ENCODE results near the gene ARL10. TPM values are rescaled to one million over a fixed set of nuclear protein-coding genes. Genes with fewer than 3 reads are reported as not detected.

ARL10 gene
- total RNA-seq, 1 experiment from 2014 or later = 9.6 TPM

DNA sequence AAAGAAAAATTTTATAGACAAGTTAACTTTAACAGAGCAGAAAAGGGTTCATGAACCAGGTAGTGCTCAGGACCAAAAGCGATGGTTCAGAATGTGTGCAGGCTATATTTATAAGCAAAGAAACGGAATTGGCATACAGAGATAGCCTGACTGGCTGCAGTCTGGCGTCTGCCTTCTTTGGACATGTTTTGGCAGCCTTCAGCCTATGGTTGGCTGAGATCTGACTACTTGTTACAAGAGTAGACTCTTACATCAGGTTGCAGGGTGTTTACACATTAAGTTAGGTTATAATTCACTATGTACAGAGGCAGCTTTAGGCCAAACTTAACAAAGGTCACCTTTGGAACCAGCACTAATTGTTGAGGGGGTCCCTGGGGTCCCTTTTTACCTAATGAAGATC is 16.1 kb downstream of the ARL10 start:
- H3K9me3 ChIP-seq (ENCODE audit: control insufficient read depth, low read depth, low read length) = no peaks in the 10 kb centered on the region
- no peak overlapping the region for H2BK5ac ChIP-seq (ENCODE audit: insufficient read length, low read length)
- TF ChIP-seq, protein P1, sequence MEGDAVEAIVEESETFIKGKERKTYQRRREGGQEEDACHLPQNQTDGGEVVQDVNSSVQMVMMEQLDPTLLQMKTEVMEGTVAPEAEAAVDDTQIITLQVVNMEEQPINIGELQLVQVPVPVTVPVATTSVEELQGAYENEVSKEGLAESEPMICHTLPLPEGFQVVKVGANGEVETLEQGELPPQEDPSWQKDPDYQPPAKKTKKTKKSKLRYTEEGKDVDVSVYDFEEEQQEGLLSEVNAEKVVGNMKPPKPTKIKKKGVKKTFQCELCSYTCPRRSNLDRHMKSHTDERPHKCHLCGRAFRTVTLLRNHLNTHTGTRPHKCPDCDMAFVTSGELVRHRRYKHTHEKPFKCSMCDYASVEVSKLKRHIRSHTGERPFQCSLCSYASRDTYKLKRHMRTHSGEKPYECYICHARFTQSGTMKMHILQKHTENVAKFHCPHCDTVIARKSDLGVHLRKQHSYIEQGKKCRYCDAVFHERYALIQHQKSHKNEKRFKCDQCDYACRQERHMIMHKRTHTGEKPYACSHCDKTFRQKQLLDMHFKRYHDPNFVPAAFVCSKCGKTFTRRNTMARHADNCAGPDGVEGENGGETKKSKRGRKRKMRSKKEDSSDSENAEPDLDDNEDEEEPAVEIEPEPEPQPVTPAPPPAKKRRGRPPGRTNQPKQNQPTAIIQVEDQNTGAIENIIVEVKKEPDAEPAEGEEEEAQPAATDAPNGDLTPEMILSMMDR (conservative IDR thresholded peaks at IDR 0.05) = no peak
- H3K23ac ChIP-seq (ENCODE audit: insufficient read length, low read depth, low read length) = no peak overlapping the region
- no peak overlapping the region for H3K18ac ChIP-seq (ENCODE audit: insufficient read length, low read depth, low read length)
- WGBS (ENCODE audit: extremely low coverage, insufficient read length, low lambda C conversion rate) = no CpG with 5 or more reads among the region's 3 CpGs
- H3K36me3 Mint-ChIP-seq (ENCODE audit: insufficient read depth in 1 of 3, low read depth in 3 of 3) = peaks cover 26 to 68% (median 34%) of the 10 kb centered on the region in 3 experiments
- H4K8ac ChIP-seq (replicated peaks; ENCODE audit: insufficient read length, low read depth, low read length) = no peak overlapping the region
- no peaks in the 10 kb centered on the region for H3K9me3 Mint-ChIP-seq
- no peak overlapping the region for H4K91ac ChIP-seq (ENCODE audit: insufficient read length, low read depth, low read length)
- no peak overlapping the region for H3K27ac ChIP-seq (ENCODE audit: insufficient read length, low read depth, low read length)
- no peak overlapping the region for H3K27ac Mint-ChIP-seq
- no peaks in the 10 kb centered on the region for H3K27me3 Mint-ChIP-seq (ENCODE audit: low read depth)
- no peak overlapping the region for H3K4me2 ChIP-seq (ENCODE audit: insufficient read depth, insufficient read length, low read length)
- H2AK5ac ChIP-seq (ENCODE audit: insufficient read length, low read length) = no peak overlapping the region
- no peak overlapping the region for H2BK12ac ChIP-seq (ENCODE audit: insufficient read length, low read depth, low read length)
- no peak overlapping the region for H2AFZ ChIP-seq (ENCODE audit: low read length)
- no peak overlapping the region for H4K5ac ChIP-seq (ENCODE audit: insufficient read length, low read depth, low read length)
- H3K79me1 ChIP-seq (ENCODE audit: insufficient read depth, low read depth, low read length, poor library complexity, severe bottlenecking) = no peaks in the 10 kb centered on the region
- H2BK15ac ChIP-seq (ENCODE audit: low read depth, low read length) = no peak overlapping the region
- H3K27me3 ChIP-seq (ENCODE audit: insufficient read depth, low read length) = no peaks in the 10 kb centered on the region
- H3K4me3 Mint-ChIP-seq = no peak overlapping the region; a peak in 1 of 5 replicates
- H3K4me1 Mint-ChIP-seq = peaks cover 0 to 2% of the 10 kb centered on the region in 2 experiments; a peak in 2 of 4 replicates
- H3K4me1 ChIP-seq (ENCODE audit: insufficient read depth, low read length) = no peaks in the 10 kb centered on the region
- H3K56ac ChIP-seq (ENCODE audit: insufficient read length, low read depth, low read length) = no peak overlapping the region
- H2BK20ac ChIP-seq (ENCODE audit: low read depth, low read length, poor library complexity, severe bottlenecking) = no peak overlapping the region
- no peak overlapping the region for H3K14ac ChIP-seq (ENCODE audit: insufficient read depth, low read length)
- H3K9ac ChIP-seq (ENCODE audit: extremely low read depth, insufficient read length, low read length) = no peak overlapping the region
- no peaks in the 10 kb centered on the region for H3K23me2 ChIP-seq (ENCODE audit: insufficient read length, low read depth, low read length, poor library complexity, severe bottlenecking)
- no peak overlapping the region for H3K4ac ChIP-seq (ENCODE audit: low read depth, low read length)
- no peaks in the 10 kb centered on the region for H4K20me1 ChIP-seq (ENCODE audit: control insufficient read depth, insufficient read depth, insufficient read length)
- H3K79me2 ChIP-seq (ENCODE audit: insufficient read depth, low read length) = no peaks in the 10 kb centered on the region; the same call in 1 of the 2 replicates
- H2BK120ac ChIP-seq (ENCODE audit: low read depth, low read length, poor library complexity, severe bottlenecking) = no peak overlapping the region
- DNase-seq = no peak
- H3T11ph ChIP-seq (ENCODE audit: low read length) = no peak overlapping the region

Data from H9 (cell line).